Activated T-cell treated with anti-CD3 and anti-CD28 coated beads, Interleukin-2, amount 50 U/mL, for 1 hour (primary cell): ENCODE data around the gene PIK3AP1.
"Not testable (repeated sequence)": the region's sequence is repeated elsewhere in the genome, so short reads cannot be mapped to it uniquely, and the experiment has no call there.

Source experiments
- DNase-seq: peaks from one replicate; pipeline ENCODE4 v3.0.0-alpha.2; 2020

The PIK3AP1 gene

GRCh38 chr10:96600337-96600736 lies 120.0 kb downstream of the PIK3AP1 start:
- no peak for DNase-seq

- no peak for DNase-seq
These were observed 121.5 kb downstream of the PIK3AP1 start for GRCh38 chr10:96598846-96599245.

GRCh38 chr10:96596422-96597407 lies 123.6 kb downstream of the PIK3AP1 start:
- DNase-seq: no peak

- DNase-seq: no peak
These were observed 124.6 kb downstream of the PIK3AP1 start for GRCh38 chr10:96595741-96596140.

- DNase-seq: no peak
These were observed 128.4 kb downstream of the PIK3AP1 start for GRCh38 chr10:96591946-96592345.

- no peak for DNase-seq
These were observed 131.5 kb downstream of the PIK3AP1 start for GRCh38 chr10:96588616-96589419.

- no peak for DNase-seq
These were observed 132.2 kb downstream of the PIK3AP1 start for GRCh38 chr10:96588060-96588554.

GRCh38 chr10:96587264-96588059 lies 132.9 kb downstream of the PIK3AP1 start:
- no peak for DNase-seq

GRCh38 chr10:96586419-96587263 lies 133.7 kb downstream of the PIK3AP1 start, which contains the start of gene TM9SF3:
Gene TM9SF3 (minus strand): TSS chr10:96587012. CDS start chr10:96586835, 177 bp downstream.
- peak; percentile 93 for DNase-seq

GRCh38 chr10:96585736-96586418 lies 134.4 kb downstream of the PIK3AP1 start:
- DNase-seq: no peak

- DNase-seq: no peak
These were observed 135.8 kb downstream of the PIK3AP1 start for GRCh38 chr10:96584474-96584873.

GRCh38 chr10:96584035-96584434 lies 136.3 kb downstream of the PIK3AP1 start:
- DNase-seq: no peak

- DNase-seq: no peak
These were observed 141.2 kb downstream of the PIK3AP1 start for GRCh38 chr10:96579133-96579532.

- no peak for DNase-seq
These were observed 141.7 kb downstream of the PIK3AP1 start for GRCh38 chr10:96578633-96579032.

GRCh38 chr10:96578022-96578421 lies 142.3 kb downstream of the PIK3AP1 start:
- DNase-seq: no peak

GRCh38 chr10:96577069-96577468 lies 143.2 kb downstream of the PIK3AP1 start:
- no peak for DNase-seq

GRCh38 chr10:96576277-96576980 lies 143.9 kb downstream of the PIK3AP1 start:
- DNase-seq: no peak

GRCh38 chr10:96574564-96574963 lies 145.8 kb downstream of the PIK3AP1 start:
- not testable (repeated sequence) for DNase-seq

- no peak for DNase-seq
These were observed 147.3 kb downstream of the PIK3AP1 start for GRCh38 chr10:96573036-96573435.
